BLaER1 (cell line): Measurements from ENCODE around the gene SLC4A5.

Source experiments
- H3K27ac ChIP-seq: shearing (Covaris generic); formaldehyde crosslinking; 2 replicates; pipeline ENCODE4 v1.8.1; 2022
- H3K27me3 ChIP-seq: shearing (Covaris generic); formaldehyde crosslinking; 2 replicates; pipeline ENCODE4 v1.8.1; 2022
- H3K36me3 ChIP-seq: shearing (Covaris generic); formaldehyde crosslinking; 2 replicates; pipeline ENCODE4 v1.8.1; 2022
- H3K4me1 ChIP-seq: shearing (Covaris generic); formaldehyde crosslinking; 2 replicates; pipeline ENCODE4 v1.8.1; 2022
- H3K4me2 ChIP-seq: shearing (Covaris generic); formaldehyde crosslinking; 2 replicates; pipeline ENCODE4 v1.8.1; 2022
- H3K4me3 ChIP-seq: shearing (Covaris generic); formaldehyde crosslinking; 2 replicates; pipeline ENCODE4 v1.8.1; 2022
- H3K9ac ChIP-seq: shearing (Covaris generic); formaldehyde crosslinking; 2 replicates; pipeline ENCODE4 v1.8.1; 2022
- H3K9me3 ChIP-seq: shearing (Covaris generic); formaldehyde crosslinking; 2 replicates; pipeline ENCODE4 v1.8.1; 2022
- H4K20me1 ChIP-seq: shearing (Covaris generic); formaldehyde crosslinking; 2 replicates; pipeline ENCODE4 v1.8.1; 2022
- Cebpa-rat ChIP-seq: shearing (Covaris generic); IDR thresholded peaks from 2 replicates; pipeline ENCODE4 v1.8.1; 2022

The SLC4A5 gene

DNA sequence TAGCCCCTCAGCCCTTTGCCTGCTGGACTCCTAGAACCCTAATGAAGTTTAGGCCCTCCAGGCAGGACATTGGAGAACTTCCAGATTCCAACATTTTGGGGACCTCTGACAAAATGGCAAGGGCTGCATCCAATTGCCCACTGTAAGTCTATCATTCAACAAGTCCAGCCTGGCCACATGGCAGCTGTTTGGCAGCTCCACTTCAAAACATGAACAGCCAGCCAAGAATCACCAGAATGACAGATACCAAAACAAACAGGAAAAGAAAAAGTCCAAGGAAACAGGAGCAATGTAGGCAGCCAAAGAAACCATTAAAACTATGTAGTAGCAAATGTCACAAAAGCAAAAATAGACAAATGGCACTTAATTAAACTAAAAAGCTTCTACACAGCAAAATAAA, 25.5 kb downstream of the SLC4A5 start:
- Histone ChIP-seq H3K4me1 (no peaks in the 10 kb centered on the region), H3K27ac (no peak overlapping the region), H3K27me3 (no peaks in the 10 kb centered on the region), H4K20me1 (no peaks in the 10 kb centered on the region), H3K4me3 (no peak overlapping the region), H3K9me3 (no peaks in the 10 kb centered on the region), H3K4me2 (no peak overlapping the region), H3K36me3 (no peaks in the 10 kb centered on the region), H3K9ac (no peak overlapping the region)
- TF ChIP-seq Cebpa-rat = no peak

- H3K27me3 ChIP-seq = no peaks in the 10 kb centered on the region
- no peaks in the 10 kb centered on the region for H3K36me3 ChIP-seq
- no peak overlapping the region for H3K4me2 ChIP-seq
- H4K20me1 ChIP-seq = no peaks in the 10 kb centered on the region
- TF ChIP-seq Cebpa-rat = no peak
- H3K27ac ChIP-seq = no peak overlapping the region
- no peaks in the 10 kb centered on the region for H3K4me1 ChIP-seq
- no peaks in the 10 kb centered on the region for H3K9me3 ChIP-seq
- H3K9ac ChIP-seq = no peak overlapping the region
- H3K4me3 ChIP-seq = no peak overlapping the region
These were observed 26.5 kb downstream of the SLC4A5 start for GRCh38 chr2:74316627-74317295.

DNA sequence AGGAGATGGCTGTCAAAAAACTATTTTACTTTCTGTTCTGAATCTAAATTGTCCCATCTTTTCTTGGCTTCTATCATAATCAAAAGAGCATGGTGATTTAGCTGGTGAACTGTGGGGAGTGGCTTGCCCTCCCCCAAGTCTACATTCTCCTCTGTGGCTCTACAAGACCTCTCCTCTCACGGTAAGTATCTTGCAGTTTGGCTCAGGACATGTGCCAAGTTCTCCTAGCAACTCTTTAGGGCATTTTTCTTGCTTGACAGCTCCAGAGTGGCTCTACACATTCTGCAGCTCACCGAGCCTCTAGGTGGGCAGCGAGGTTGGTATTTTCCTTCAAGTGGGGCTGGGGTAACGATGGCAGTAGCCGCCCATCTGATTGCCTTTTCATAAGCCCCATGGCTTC, 29.1 kb downstream of the SLC4A5 start:
- no peak overlapping the region for H3K27ac ChIP-seq
- TF ChIP-seq Cebpa-rat = no peak
- no peaks in the 10 kb centered on the region for H3K4me1 ChIP-seq
- H3K4me2 ChIP-seq = no peak overlapping the region
- H4K20me1 ChIP-seq = no peaks in the 10 kb centered on the region
- H3K9me3 ChIP-seq = no peaks in the 10 kb centered on the region
- H3K9ac ChIP-seq = no peak overlapping the region
- H3K4me3 ChIP-seq = no peak overlapping the region
- no peaks in the 10 kb centered on the region for H3K27me3 ChIP-seq
- H3K36me3 ChIP-seq = no peaks in the 10 kb centered on the region

DNA sequence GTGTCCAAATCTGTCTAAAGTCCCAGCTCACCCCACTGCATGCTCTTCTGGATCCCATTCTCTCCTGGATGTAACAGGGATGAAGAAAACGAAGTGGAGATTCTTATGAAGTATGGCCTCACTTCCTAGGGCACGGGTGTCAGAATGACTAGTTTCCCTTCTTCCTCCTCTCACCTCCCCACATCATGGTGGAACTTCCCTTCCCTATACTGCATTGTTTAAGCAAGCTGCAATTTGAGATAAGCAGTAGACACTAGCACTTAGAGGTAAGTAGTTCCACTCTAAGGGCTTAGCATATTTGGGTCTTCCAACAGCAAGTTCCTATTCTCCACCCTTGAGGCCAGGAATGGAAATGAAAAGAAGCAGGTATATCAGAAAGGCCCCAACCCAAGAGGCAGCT, 29.7 kb downstream of the SLC4A5 start:
- Histone ChIP-seq H3K4me1 (no peaks in the 10 kb centered on the region), H3K9ac (no peak overlapping the region), H3K36me3 (no peaks in the 10 kb centered on the region), H4K20me1 (no peaks in the 10 kb centered on the region), H3K27ac (no peak overlapping the region), H3K4me3 (no peak overlapping the region), H3K9me3 (no peaks in the 10 kb centered on the region), H3K4me2 (no peak overlapping the region), H3K27me3 (no peaks in the 10 kb centered on the region)
- TF ChIP-seq Cebpa-rat = no peak

GRCh38 chr2:74312913-74313312, 30.3 kb downstream of the SLC4A5 start:
- H3K4me3 ChIP-seq = no peak overlapping the region
- no peaks in the 10 kb centered on the region for H3K36me3 ChIP-seq
- no peak for TF ChIP-seq Cebpa-rat
- no peak overlapping the region for H3K4me2 ChIP-seq
- H3K27ac ChIP-seq = no peak overlapping the region
- H3K27me3 ChIP-seq = no peaks in the 10 kb centered on the region
- H4K20me1 ChIP-seq = no peaks in the 10 kb centered on the region
- H3K9ac ChIP-seq = no peak overlapping the region
- no peaks in the 10 kb centered on the region for H3K4me1 ChIP-seq
- no peaks in the 10 kb centered on the region for H3K9me3 ChIP-seq

- Histone ChIP-seq H3K27ac (no peak overlapping the region), H3K4me2 (no peak overlapping the region), H3K27me3 (no peaks in the 10 kb centered on the region), H4K20me1 (no peaks in the 10 kb centered on the region), H3K4me1 (no peaks in the 10 kb centered on the region), H3K9ac (no peak overlapping the region), H3K9me3 (no peaks in the 10 kb centered on the region), H3K36me3 (no peaks in the 10 kb centered on the region), H3K4me3 (no peak overlapping the region)
- TF ChIP-seq Cebpa-rat = no peak
These were observed 35.5 kb downstream of the SLC4A5 start for GRCh38 chr2:74307720-74308119.

DNA sequence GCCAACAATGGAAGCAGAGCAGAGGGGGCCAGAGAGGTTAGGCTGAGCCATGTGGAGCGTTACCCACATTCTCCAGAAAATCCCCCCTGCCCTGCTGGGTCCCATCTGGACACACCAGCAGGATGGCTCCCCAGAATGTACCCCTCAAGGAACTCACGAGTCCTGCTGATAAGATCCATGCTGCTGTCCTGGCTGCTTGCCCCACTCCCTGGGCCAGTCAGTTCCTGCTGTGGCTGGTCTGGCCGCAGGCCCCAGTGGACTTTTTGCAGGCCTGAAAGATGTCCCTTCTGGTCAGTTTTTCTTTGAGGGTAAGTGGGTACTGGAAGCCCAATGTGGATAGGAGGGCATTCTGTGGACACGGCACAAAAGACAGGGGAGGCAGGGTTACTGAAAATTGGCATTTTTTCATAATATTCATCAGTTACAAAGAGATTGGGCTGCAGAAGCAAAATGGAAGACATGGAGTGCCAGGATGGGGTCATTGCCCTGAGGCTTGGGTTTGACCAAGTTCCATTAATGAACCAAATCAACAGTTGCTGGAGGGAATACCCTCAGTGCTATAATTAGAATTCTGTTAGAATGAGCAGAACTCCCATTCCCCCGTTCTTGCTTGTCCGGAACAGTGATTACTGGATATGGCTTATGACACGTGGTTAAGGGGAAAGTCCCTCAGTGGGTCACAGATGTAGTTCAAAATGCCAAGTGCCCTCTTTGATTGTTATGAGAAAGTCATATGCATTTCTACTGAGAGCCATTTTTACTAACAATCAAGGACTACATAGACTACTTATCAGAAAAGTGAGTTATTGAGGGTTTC, 38.7 kb downstream of the SLC4A5 start:
- Histone ChIP-seq H3K27ac (no peak overlapping the region), H3K4me2 (no peak overlapping the region), H3K27me3 (no peaks in the 10 kb centered on the region), H3K4me3 (no peak overlapping the region), H3K9me3 (peaks cover 5% of the 10 kb centered on the region), H4K20me1 (no peaks in the 10 kb centered on the region), H3K4me1 (no peaks in the 10 kb centered on the region), H3K9ac (no peak overlapping the region), H3K36me3 (no peaks in the 10 kb centered on the region)
- no peak for TF ChIP-seq Cebpa-rat

GRCh38 chr2:74302865-74303264, 40.4 kb downstream of the SLC4A5 start:
- Histone ChIP-seq H3K36me3 (no peaks in the 10 kb centered on the region), H3K9ac (no peak overlapping the region)
- no peak for TF ChIP-seq Cebpa-rat

DNA sequence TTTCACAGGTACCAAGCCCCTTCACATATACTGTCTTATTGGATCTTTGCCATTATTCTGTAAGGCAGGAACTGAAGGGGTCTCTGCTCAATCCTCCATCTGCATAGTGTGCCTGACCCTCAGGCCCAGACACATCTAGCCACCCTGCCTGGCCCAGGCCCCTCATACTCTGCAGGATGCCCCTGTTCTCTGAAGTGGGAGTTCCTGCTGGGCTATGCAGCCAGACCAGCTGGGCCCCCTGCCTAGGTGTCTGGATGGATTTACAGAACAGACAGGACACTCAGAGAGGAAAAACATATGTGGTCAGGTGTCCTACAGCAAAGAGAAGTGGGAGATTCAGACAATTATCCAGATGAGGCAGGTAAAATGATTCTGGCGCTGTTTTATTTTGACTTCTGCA, 42.0 kb downstream of the SLC4A5 start:
- H3K9me3 ChIP-seq = peaks cover 19% of the 10 kb centered on the region
- TF ChIP-seq Cebpa-rat = no peak

More at GRCh38 chr2:74302865-74303264, 40.4 kb downstream of the SLC4A5 start:
- H3K27me3 ChIP-seq = no peaks in the 10 kb centered on the region
- H3K27ac ChIP-seq = no peak overlapping the region
- peaks cover 19% of the 10 kb centered on the region for H3K9me3 ChIP-seq
- no peaks in the 10 kb centered on the region for H4K20me1 ChIP-seq
- H3K4me3 ChIP-seq = no peak overlapping the region
- no peak overlapping the region for H3K4me2 ChIP-seq
- no peaks in the 10 kb centered on the region for H3K4me1 ChIP-seq

DNA sequence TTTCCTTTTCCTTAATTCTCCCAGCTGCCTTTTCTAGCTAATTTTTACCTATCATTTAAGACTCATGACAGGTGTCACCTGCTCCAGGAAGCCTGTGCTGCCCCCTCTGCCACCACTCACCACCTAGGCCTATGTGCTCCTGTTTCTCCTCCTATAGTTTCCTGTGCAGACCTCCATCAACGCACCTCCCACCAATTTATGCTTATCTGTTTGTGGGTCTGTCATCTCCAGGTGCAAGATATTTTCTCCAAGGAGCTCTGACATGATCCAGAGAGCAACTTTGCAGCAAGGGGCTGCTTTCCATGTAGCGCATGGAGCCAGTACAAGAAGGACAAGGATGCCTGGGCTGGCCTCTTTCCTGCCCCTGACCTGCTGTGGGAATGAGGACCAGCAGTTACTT, 42.7 kb downstream of the SLC4A5 start:
- H3K27ac ChIP-seq = no peak overlapping the region
- H3K9me3 ChIP-seq = peaks cover 19% of the 10 kb centered on the region
- H3K36me3 ChIP-seq = no peaks in the 10 kb centered on the region
- no peaks in the 10 kb centered on the region for H3K27me3 ChIP-seq
- H3K4me1 ChIP-seq = no peaks in the 10 kb centered on the region
- no peaks in the 10 kb centered on the region for H4K20me1 ChIP-seq
- H3K9ac ChIP-seq = no peak overlapping the region
- no peak for TF ChIP-seq Cebpa-rat
- no peak overlapping the region for H3K4me3 ChIP-seq
- no peak overlapping the region for H3K4me2 ChIP-seq

More for the DNA sequence above, 42.0 kb downstream of the SLC4A5 start:
- H3K27me3 ChIP-seq = no peaks in the 10 kb centered on the region
- no peaks in the 10 kb centered on the region for H4K20me1 ChIP-seq
- no peak overlapping the region for H3K27ac ChIP-seq
- H3K36me3 ChIP-seq = no peaks in the 10 kb centered on the region
- H3K4me1 ChIP-seq = no peaks in the 10 kb centered on the region
- H3K4me3 ChIP-seq = no peak overlapping the region
- H3K9ac ChIP-seq = no peak overlapping the region
- no peak overlapping the region for H3K4me2 ChIP-seq
